GM23338 (cell line): ENCODE data around the gene SLC7A4. TPM values are rescaled to one million over a fixed set of nuclear protein-coding genes. Genes with fewer than 3 reads are reported as not detected.

ENCODE experiments used
- ATAC-seq: fragments of 200-7000 bp; cut with Tn5 transposase; 3 replicates; pipeline ENCODE4 v1.9.1; 2020
- DNase-seq: peaks from one replicate; pipeline ENCODE4 v3.0.0-alpha.2; 2015; ENCODE audit warnings: low spot score
- H2AFZ ChIP-seq: fragments of 200-600 bp; sonication (generic); 2 replicates; pipeline ENCODE4 v1.8.0; 2016; ENCODE audit warnings: antibody characterized with exemption, mild to moderate bottlenecking, moderate library complexity
- H3F3A ChIP-seq: fragments of 200-600 bp; sonication (generic); replicated peaks from 2 replicates; pipeline ENCODE4 v1.8.0; 2017; ENCODE audit warnings: antibody characterized with exemption, mixed run types, low read depth
- H3K27ac ChIP-seq: fragments of 200-600 bp; sonication (generic); 2 replicates; pipeline ENCODE4 v1.6.1; 2016; ENCODE audit warnings: low read depth
- H3K27me3 ChIP-seq: fragments of 200-600 bp; sonication (generic); 2 replicates; pipeline ENCODE4 v1.8.0; 2016; ENCODE audit warnings: mild to moderate bottlenecking, mixed run types, moderate library complexity; ENCODE audit not compliant: insufficient read depth
- H3K36me3 ChIP-seq: fragments of 200-600 bp; sonication (generic); 2 replicates; pipeline ENCODE4 v1.8.0; 2016; ENCODE audit warnings: mild to moderate bottlenecking; ENCODE audit not compliant: insufficient read depth
- H3K4me1 ChIP-seq: fragments of 200-600 bp; sonication (generic); 2 replicates; pipeline ENCODE4 v1.8.0; 2016; ENCODE audit warnings: mild to moderate bottlenecking, moderate library complexity; ENCODE audit not compliant: insufficient read depth
- H3K4me2 ChIP-seq: fragments of 200-600 bp; sonication (generic); 2 replicates; pipeline ENCODE4 v1.7.1; 2017; ENCODE audit warnings: mixed run types
- H3K4me3 ChIP-seq: fragments of 200-600 bp; sonication (generic); 2 replicates; pipeline ENCODE4 v1.6.1; 2016; ENCODE audit warnings: mixed run types
- H3K79me2 ChIP-seq: fragments of 200-600 bp; sonication (generic); replicated peaks from 2 replicates; pipeline ENCODE4 v1.8.0; 2017; ENCODE audit warnings: mild to moderate bottlenecking; ENCODE audit not compliant: insufficient read depth
- H3K9me2 ChIP-seq: fragments of 200-600 bp; sonication (generic); 2 replicates; pipeline ENCODE4 v1.8.0; 2017; ENCODE audit not compliant: insufficient read depth
- H4K20me1 ChIP-seq: fragments of 200-600 bp; sonication (generic); replicated peaks from 2 replicates; pipeline ENCODE4 v1.8.0; 2017; ENCODE audit warnings: mild to moderate bottlenecking; ENCODE audit not compliant: insufficient read depth
- H3K27ac Mint-ChIP-seq: 2 replicates; pipeline ENCODE4 v1.8.0; 2020; ENCODE audit warnings: inconsistent platforms, mild to moderate bottlenecking, moderate library complexity, mixed read lengths
- H3K27me3 Mint-ChIP-seq: 3 replicates; pipeline ENCODE4 v1.8.0; 2022; ENCODE audit warnings: low read depth, mild to moderate bottlenecking, moderate library complexity, mixed read lengths, inconsistent platforms; ENCODE audit not compliant: insufficient read depth, poor library complexity
- H3K36me3 Mint-ChIP-seq: 3 replicates; pipeline ENCODE4 v1.8.0; 2021; ENCODE audit warnings: low read depth, mild to moderate bottlenecking, inconsistent platforms, moderate library complexity, mixed read lengths
- H3K4me1 Mint-ChIP-seq: 3 replicates; pipeline ENCODE4 v1.8.0; 2020; ENCODE audit warnings: mild to moderate bottlenecking, inconsistent platforms, mixed read lengths
- H3K4me3 Mint-ChIP-seq: 3 replicates; pipeline ENCODE4 v1.8.0; 2021; ENCODE audit warnings: moderate library complexity, mild to moderate bottlenecking, inconsistent platforms, mixed read lengths
- H3K9me3 Mint-ChIP-seq: 3 replicates; pipeline ENCODE4 v1.8.0; 2020; ENCODE audit warnings: moderate library complexity, mild to moderate bottlenecking, inconsistent platforms, mixed read lengths
- CREB1 ChIP-seq: fragments of 250-450 bp; sonication (Bioruptor Pico); IDR thresholded peaks from 2 replicates; pipeline ENCODE4 v1.5.0; 2020; ENCODE audit warnings: low read depth, mild to moderate bottlenecking, moderate library complexity
- NANOG ChIP-seq: IDR thresholded peaks from 2 replicates; pipeline ENCODE4 v1.6.1; 2016; ENCODE audit warnings: antibody characterized with exemption, borderline replicate concordance
- ZNF114 ChIP-seq: fragments of 250-450 bp; sonication (Bioruptor Pico); IDR thresholded peaks from 2 replicates; pipeline ENCODE4 v1.5.0; 2020; ENCODE audit warnings: mild to moderate bottlenecking, moderate library complexity
- polyA plus RNA-seq: library from polyadenylated mRNA; unstranded; fragments of >200 nt; fragmentation: Nextera tagmentation; extraction: Ambion mirVana; gene quantifications from 2 replicates; pipeline ENCODE4 v1.2.1, GENCODE V29; 2016
- total RNA-seq: library from RNA; depleted of rRNA; stranded (reverse); fragments of >200 nt; shearing (Covaris generic); gene quantifications from 2 replicates; pipeline ENCODE4 v1.2.3, GENCODE V29; 2014
- TF ChIP-seq, protein P1 (sequence below), 2 experiments: fragments of 200-600 bp in 1 of 2; sonication (generic) in 1 of 2; conservative IDR thresholded peaks; 2 replicates each; pipeline versions ENCODE4 v1.5.1 to v1.6.1; 2016 to 2017; ENCODE audit warnings: antibody characterized with exemption in 2 of 2, low read depth in 2 of 2, mild to moderate bottlenecking in 2 of 2, moderate library complexity in 1 of 2
- TF ChIP-seq, protein P2 (sequence below): IDR thresholded peaks from 2 replicates; pipeline ENCODE4 v1.6.1; 2016; ENCODE audit warnings: antibody characterized with exemption

SLC7A4 gene
- total and polyA plus RNA-seq, 2 experiments from 2014 or later = 0.07 to 0.44 TPM

DNA sequence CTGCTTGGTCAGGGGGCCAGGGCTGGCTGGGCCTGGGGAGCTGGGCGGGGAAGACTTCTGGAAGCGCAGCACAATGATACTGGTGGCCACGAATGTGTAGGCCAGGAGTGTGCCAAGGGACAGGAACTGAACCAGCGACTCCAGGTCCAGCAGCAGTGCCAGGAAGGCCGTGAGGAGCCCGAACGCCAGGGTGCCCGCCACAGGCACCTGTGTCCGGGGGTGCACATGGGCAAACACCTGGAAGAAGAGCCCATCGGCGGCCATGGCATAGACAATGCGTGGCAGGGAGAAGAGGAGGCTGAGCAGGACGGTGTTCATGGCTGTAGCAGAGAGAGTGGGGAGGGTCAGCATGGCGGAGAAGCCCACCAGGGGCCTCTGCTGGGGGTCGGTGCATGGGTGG, 2.3 kb downstream of the SLC7A4 start:
- Histone ChIP-seq H3K36me3 (no peaks in the 10 kb centered on the region), H3K27me3 (peaks cover 26% of the 10 kb centered on the region), H3F3A (no peaks in the 10 kb centered on the region), H4K20me1 (no peaks in the 10 kb centered on the region), H3K4me2 (no peak overlapping the region), H3K27ac (no peak overlapping the region), H2AFZ (no peak overlapping the region), H3K4me1 (peaks cover 3% of the 10 kb centered on the region; the same call in 1 of the 2 replicates), H3K79me2 (no peaks in the 10 kb centered on the region), H3K9me2 (no peaks in the 10 kb centered on the region), H3K4me3 (no peak overlapping the region)
- TF ChIP-seq NANOG = no peak
- peaks cover 34% of the 10 kb centered on the region for H3K27me3 Mint-ChIP-seq
- H3K9me3 Mint-ChIP-seq = no peaks in the 10 kb centered on the region; the same call in 2 of the 3 replicates
- H3K36me3 Mint-ChIP-seq = no peaks in the 10 kb centered on the region
- H3K4me3 Mint-ChIP-seq = no peak overlapping the region
- no peak overlapping the region for H3K27ac Mint-ChIP-seq
- H3K4me1 Mint-ChIP-seq = peaks cover 8% of the 10 kb centered on the region
- DNase-seq = no peak
- ATAC-seq = no peak

GRCh38 chr22:21029486-21030025, 2.8 kb downstream of the SLC7A4 start:
- no peak for ATAC-seq
- Histone ChIP-seq H2AFZ (no peak overlapping the region; the same call in 1 of the 2 replicates), H3K27me3 (peaks cover 26% of the 10 kb centered on the region), H3K4me3 (no peak overlapping the region), H4K20me1 (no peaks in the 10 kb centered on the region), H3F3A (no peaks in the 10 kb centered on the region), H3K36me3 (no peaks in the 10 kb centered on the region), H3K27ac (no peak overlapping the region), H3K4me2 (no peak overlapping the region), H3K9me2 (no peaks in the 10 kb centered on the region), H3K4me1 (peaks cover 3% of the 10 kb centered on the region; the same call in 1 of the 2 replicates), H3K79me2 (no peaks in the 10 kb centered on the region)
- TF ChIP-seq ZNF114 (CRISPR knock-in tag) (no peak), CREB1 (CRISPR knock-in tag) (no peak)
- TF ChIP-seq, protein P1, sequence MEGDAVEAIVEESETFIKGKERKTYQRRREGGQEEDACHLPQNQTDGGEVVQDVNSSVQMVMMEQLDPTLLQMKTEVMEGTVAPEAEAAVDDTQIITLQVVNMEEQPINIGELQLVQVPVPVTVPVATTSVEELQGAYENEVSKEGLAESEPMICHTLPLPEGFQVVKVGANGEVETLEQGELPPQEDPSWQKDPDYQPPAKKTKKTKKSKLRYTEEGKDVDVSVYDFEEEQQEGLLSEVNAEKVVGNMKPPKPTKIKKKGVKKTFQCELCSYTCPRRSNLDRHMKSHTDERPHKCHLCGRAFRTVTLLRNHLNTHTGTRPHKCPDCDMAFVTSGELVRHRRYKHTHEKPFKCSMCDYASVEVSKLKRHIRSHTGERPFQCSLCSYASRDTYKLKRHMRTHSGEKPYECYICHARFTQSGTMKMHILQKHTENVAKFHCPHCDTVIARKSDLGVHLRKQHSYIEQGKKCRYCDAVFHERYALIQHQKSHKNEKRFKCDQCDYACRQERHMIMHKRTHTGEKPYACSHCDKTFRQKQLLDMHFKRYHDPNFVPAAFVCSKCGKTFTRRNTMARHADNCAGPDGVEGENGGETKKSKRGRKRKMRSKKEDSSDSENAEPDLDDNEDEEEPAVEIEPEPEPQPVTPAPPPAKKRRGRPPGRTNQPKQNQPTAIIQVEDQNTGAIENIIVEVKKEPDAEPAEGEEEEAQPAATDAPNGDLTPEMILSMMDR (conservative IDR thresholded peaks at IDR 0.05; ENCODE audit: low read depth in 2 of 2) = no peak
- TF ChIP-seq, protein P2, sequence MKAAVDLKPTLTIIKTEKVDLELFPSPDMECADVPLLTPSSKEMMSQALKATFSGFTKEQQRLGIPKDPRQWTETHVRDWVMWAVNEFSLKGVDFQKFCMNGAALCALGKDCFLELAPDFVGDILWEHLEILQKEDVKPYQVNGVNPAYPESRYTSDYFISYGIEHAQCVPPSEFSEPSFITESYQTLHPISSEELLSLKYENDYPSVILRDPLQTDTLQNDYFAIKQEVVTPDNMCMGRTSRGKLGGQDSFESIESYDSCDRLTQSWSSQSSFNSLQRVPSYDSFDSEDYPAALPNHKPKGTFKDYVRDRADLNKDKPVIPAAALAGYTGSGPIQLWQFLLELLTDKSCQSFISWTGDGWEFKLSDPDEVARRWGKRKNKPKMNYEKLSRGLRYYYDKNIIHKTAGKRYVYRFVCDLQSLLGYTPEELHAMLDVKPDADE = no peak
- H3K27me3 Mint-ChIP-seq = peaks cover 34% of the 10 kb centered on the region
- no peak for DNase-seq
- H3K4me1 Mint-ChIP-seq = peaks cover 8% of the 10 kb centered on the region
- H3K36me3 Mint-ChIP-seq = no peaks in the 10 kb centered on the region
- H3K27ac Mint-ChIP-seq = no peak overlapping the region
- no peaks in the 10 kb centered on the region; the same call in 2 of the 3 replicates for H3K9me3 Mint-ChIP-seq
- H3K4me3 Mint-ChIP-seq = no peak overlapping the region
